B cell (primary cell): ENCODE results near the gene RASGRP3.

Experiments
- CTCF ChIP-seq: fragments of 200-600 bp; IDR thresholded peaks from one replicate; pipeline ENCODE4 v1.8.0; 2022; ENCODE audit warnings: antibody characterized with exemption, mild to moderate bottlenecking
- EZH2 ChIP-seq: IDR thresholded peaks from 2 replicates; pipeline ENCODE4 v1.6.1; 2012; ENCODE audit warnings: borderline replicate concordance, low read depth, mild to moderate bottlenecking, moderate library complexity, low read length; ENCODE audit not compliant: insufficient read depth, poor library complexity, severe bottlenecking

- TF ChIP-seq CTCF (no peak), EZH2 (no peak)
Observed at GRCh38 chr2:33451825-33452224, 24.6 kb upstream of the RASGRP3 start.
